Stimulated activated CD8-positive, alpha-beta memory T cell treated with anti-CD3 and anti-CD28 coated beads, Interleukin-12 subunit alpha, Interleukin-12 subunit beta, amount 100 ng/mL, for 24 hours (primary cell): ENCODE data around the gene GAS5.
"Not testable (repeated sequence)": the region's sequence is repeated elsewhere in the genome, so short reads cannot be mapped to it uniquely, and the experiment has no call there.

Experiments used
- DNase-seq: peaks from one replicate; pipeline ENCODE4 v3.0.0-alpha.2; 2020; ENCODE audit errors: extremely low read depth

GAS5 gene

DNA sequence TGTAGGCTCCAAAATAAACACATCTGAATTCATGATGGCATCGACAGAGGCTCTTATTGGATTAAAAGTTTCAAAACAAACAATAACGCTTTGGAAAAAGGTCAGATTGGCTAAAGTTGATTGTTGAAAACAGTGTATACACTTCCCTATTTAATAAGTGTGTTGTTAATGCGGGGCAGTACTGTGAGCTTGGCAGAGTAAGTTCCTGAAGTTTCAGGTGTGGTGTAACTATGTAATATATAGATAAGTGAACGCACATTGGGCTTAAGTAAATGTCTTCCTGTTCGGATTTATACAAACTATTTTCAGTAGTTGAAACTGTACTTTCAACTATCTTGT lies 1.2 kb upstream of the GAS5 start:
- DNase-seq: no peak

DNA sequence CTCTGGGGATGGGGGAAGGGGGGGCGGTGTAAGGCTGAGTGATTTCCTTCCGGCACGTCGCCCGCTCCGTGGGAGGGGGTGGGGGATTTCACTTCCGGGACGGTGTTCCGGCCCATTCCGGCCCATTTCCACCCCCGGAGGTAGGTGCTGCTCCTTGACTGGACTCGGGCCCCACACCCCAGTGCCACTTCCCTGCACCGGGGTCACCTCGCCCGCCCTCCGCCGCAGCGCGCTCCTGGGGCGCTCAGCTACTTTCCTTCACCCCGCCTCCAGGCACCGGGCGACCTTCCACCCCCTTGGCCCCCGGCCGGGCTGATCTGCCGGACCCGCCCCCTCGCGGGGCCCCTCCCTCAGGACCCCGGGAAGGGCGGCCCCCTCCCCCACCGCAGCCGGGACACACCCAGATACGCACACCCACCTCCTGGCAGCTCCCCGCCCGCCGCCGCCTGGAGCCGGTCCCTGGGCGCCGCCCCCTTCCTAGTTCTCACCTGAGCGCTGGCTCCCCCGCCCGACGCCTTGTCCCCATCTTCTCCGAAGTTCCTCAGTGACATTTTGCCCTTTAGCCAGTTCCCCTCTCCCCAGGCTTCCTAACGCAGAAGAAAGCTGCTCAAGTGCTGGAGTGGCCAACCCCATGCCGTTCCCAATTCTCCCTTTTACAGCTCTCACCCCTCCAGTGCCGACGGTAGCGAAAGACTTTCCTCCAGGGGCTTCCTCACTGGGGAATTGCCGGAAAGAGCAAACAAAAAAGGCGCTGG lies 654 bp upstream of the GAS5 start, which contains the start of gene ZBTB37:
Gene ZBTB37, plus strand, starts transcription at position 115 of the 755 bp plus-strand sequence. CDS start 1,846 bp downstream, outside the sequence.
- DNase-seq: peak; percentile 90

DNA sequence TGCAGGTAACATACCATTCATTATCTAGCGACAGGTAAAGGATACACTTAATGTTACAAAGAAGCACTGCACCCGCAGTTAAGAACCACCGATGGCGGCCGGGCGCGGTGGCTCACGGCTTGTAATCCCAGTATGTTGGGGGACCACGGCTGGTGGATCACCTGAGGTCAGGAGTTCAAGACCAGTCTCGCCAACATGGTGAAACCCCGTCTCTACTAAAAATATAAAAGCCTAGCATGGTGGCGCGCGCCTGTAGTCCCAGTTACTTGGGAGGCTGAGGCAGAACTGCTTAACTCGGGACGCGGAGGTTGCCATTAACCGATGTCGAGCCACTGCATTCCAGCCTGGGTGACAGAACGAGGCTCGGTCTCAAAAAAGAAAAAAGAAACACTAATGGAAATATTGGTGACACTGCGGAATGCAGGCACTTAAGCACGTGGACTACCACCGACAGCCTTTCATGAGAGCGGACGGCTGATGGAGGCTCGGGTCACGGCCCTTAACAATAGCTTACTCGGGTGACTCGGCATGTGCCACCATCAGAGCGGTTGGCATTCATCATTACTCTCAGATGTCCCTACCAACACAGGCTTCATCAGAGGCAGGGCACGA lies 542 bp downstream of the GAS5 start:
- DNase-seq: no peak

DNA sequence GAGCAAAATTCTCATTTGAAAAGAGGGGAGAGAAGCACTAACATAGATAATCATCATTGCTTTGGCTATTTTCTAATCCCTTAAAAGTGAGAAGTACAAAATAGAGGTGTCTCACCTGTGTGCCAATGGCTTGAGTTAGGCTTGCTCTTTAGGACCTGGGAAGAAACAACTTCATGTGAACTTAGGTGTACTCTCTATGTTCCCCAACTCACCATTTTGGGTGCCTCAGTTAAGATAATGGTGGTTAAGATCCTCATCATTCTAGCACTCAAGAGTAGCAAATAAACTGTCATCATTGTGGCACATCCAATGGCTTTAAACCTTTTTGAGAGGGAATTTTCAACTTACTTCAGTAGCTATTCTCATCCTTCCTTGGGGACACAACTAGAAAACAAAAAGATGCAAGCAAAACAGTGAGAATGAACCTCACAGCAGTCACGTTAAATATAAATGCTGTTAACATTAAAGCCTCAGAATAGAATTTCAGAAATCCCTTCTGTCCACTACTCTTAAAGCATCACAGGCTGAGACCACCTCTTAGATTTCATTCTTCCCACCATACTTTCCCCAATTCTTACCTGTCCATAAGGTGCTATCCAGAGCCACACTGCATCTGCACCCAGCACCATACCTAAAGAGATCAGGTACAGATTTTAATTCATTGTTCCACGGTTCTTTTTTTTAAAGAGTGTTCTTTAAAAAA lies 1.2 kb downstream of the GAS5 start:
- DNase-seq: no peak

DNA sequence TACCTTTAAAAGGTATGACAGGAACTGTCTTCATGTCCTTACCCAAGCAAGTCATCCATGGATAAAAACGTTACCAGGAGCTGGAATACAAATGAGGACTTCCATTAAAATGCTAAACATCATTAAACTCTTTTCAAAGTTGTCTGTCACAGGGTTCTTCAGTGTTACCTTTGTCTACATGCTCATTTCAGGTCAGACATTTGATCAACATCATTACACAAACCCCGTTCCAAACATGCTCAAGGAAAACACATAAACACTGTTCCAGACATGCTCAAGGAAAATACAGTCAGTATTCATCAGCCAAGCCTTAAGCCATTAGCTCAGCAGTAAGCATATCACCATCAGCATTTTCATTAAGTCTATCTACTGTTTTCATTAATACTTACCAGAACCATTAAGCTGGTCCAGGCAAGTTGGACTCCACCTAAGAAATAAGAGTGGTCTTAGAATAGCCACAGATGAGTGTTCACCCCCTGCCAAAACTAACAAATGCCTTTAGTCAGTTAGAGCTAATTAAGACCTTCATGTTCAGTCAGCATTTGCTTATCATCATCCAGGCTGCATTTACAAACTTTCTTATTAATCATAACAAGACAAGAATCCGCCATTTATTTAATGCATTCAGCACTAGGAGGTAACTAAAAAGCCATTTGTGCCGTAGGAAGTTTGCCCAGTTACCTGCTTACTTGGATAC lies 2.2 kb downstream of the GAS5 start:
- no peak for DNase-seq

DNA sequence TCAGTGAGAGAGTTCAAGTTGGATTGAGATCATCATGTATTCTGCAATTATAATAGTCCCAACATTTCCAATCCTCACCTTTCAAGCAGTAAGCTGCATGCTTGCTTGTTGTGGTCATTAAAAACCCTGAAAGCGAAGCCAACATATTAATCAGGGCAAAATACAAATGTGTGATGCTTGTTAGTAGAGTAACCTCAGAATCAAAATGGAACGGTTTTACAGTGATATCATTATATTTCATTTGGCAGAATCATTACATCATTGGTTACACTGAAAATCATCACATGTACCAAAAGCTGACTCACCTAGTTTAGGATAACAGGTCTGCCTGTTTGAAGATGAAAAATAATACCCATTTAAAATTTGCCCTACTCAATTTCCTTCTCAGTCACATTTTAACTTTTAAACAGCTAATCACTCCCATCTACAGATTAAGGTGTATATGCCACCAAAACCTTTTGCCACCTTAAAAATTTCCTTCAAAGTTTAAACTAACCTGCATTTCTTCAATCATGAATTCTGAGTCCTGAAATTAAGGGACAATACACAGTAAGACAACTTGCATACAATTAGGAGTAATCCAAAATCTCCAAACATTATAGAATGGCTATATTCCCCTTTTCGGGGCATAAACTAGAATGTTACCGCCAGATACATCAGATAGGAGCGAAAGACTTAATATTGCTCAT lies 3.5 kb downstream of the GAS5 start:
- no peak for DNase-seq

DNA sequence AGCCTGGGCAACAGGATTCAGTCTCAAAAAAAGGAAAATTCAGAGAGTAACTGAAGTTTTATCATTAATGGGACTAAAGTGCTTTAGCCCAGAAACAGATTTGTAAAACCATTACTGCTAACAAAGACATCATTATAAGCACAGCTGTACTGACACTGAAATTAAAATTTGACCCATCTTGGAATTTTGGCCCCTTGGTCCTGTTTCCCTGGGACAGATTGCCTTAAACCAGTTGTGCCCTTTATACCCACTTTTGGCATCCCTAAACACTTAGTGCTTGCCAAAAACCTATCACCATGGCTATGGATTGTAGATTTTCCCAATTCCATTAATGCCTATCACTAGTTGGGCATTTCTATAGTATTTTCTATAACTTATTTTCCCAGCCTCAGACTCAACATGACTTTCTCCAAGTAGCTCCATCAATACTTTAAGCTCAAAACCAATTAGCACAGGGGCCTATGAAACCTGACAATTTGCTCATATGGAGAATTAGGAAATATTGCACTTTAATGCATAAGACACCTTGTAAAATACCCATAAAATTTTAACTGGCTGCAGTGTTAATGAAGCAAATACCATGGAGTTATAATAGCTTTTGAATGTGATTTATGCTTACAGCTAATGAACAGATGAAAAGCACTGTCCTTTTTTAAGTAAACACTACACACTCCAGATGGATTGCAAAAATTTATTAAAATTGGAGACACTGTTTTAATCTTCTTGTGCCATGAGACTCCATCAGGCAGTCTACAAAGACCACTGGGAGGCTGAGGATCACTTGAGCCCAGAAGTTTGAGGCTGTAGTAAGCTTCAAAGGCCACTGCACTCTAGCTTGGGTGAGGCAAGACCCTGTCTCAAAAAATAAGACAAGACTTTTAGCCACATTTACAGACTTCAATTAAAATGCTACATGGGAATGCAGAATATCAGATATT lies 4.3 kb downstream of the GAS5 start:
- no peak for DNase-seq

DNA sequence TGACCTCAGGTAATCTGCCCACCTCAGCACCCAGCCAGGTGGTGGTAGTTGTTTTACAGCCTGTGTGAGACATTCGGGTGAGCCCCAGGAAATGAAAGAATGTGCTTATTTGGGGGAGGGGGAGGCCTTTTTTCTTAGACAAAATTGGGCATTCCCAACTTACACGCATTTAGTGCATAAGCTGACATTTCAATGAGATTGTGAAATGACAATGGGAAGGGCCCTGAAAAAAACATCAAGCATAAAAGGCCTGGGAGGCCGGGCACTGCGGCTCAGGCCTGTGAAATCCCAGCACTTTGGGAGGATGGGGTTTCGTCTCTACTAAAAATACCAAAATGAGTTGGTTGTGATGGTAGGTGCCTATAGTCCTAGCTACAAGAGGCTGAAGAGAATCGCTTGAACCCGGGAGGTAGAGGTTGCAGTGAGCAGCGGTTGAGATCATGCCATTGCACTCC lies 5.0 kb downstream of the GAS5 start:
- DNase-seq: no peak

DNA sequence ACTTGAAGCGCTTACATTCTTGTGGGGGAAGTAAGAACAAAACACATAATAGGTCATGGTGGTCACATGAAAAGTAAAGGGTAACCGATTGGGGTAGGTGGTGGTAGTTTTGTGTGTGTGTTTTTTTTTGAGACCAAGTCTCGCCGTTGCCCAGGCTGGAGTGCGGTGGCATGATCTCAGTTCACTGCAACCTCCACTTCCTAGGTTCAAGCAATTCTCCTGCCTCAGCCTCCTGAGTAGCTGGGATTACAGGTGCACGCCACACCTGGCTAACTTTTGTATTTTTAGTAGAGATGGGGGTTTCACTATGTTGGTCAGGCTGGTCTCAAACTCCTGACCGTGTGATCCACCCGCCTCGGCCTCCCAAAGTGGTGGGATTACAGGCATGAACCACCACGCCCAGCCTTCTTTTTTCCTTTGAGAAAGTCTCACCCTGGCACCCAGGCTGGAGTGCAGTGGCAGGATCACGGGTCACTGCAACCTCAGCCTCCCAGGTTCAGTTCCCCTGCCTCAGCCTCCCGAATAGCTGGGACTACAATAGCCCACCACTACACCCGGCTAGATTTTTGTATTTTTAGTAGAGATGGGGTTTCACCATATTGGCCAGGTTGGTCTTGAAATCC lies 5.5 kb downstream of the GAS5 start:
- DNase-seq: not testable (repeated sequence)

DNA sequence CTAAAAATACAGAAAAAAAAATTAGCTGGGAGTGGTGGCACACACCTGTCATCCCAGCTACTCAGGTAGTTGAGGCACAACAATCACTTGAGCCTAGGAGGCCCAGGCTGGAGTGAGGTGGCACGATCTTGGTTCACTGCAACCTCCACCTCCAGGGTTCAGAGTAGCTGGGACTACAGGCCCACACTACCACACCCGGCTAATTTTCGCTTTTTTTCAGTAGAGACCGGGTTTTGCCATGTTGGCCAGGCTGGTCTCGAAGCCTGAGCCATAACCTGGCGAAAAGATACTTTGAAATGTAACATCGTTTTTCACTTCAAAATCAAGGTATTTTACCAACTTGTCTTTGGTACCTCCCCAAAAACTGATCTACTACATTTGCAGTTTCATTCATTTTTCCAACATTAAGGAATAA lies 6.1 kb downstream of the GAS5 start:
- DNase-seq: no peak

DNA sequence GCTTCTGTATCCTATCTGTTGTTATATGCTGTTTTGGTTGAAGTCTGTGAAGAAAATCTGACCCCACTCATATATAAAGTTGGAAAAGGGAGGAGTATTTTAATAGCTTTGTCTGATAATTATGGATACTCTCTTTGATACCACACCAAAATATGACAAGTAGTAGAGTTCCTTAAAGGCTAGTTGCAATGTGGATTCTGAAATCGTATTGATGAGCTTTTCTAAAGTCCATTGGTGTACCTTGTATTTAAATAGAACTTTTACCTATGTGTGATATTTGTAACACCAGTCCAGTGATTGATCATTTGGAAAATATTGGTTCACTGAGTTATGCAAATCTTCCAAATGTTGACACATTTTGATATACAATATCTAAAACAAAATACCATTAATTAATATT lies 7.7 kb downstream of the GAS5 start:
- DNase-seq: no peak

DNA sequence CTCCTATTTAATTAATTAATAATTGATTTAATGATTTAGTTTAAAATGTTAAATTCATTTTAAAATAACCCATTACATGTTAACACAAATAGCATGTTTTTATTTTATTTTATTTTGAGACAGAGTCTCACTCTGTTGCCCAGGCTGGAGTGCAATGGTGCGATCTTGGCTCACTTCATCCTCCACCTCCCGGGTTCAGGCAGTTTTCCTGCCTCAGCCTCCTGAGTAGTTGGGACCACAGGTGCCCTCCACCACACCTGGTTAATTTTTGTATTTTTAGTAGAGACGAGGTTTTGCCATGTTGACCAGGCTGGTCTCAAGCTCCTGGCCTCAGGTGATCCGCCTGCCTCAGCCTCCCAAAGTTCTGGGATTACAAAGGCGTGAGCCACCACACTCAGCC lies 8.2 kb downstream of the GAS5 start:
- not testable (repeated sequence) for DNase-seq

DNA sequence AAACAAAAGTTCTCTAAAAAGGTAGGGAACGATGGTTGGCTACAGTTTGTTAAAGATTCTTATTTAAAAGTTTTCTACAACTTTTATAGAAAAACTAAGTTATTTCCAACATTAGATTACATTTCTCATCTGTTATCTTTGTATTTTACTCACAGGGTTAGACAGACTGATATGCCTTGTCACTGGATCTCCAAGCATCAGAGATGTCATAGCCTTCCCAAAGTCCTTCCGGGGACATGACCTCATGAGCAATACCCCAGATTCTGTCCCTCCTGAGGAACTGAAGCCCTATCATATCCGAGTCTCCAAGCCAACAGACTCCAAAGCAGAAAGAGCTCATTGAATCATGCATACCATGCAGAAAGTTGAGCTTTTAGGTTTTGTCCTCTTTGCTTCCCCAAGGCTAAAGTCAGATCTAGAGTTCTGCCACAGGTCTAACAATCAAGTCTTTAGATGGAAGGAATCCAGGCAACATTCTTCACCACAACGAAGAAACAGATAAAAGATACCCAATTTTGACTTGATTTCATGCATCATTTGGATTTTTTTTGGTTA lies 10.3 kb downstream of the GAS5 start:
- DNase-seq: no peak

DNA sequence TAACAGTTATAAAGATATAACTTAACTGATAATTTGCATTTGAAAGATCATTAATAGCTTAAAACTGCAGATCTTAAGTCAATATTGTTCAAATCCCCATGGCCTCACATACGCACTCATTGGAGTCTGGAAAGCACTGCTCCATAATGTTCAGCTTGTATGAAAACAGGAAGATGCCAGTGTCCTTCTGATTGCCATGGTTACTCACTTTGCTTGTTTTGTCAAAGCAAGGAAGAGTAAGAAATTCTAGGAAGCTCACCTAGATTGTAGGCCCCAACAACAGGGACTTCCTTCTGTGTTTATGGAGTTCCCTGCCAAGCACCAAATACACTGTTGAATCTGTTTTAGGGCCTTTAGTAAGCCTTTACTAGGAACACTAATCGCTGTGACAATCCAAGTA lies 10.9 kb downstream of the GAS5 start:
- no peak for DNase-seq

DNA sequence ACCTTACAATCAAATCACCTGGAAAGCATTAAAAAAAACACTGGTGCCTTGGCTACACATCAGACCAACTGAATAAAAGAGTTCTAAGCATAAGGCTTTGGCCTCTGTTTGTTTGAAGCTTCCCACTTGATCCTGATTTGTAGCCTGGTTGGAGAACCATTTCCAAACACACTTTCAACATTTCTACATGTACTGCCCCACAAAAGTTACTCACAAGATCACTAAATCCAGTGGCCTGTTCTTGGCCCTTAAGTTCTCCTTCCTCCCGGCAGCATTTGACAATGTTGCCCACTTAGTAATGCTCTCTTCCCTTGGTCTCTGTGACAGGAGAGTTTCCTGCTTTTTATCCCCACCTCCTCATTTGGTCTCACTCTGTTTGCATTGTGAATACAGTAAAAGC lies 11.8 kb downstream of the GAS5 start:
- DNase-seq: no peak

DNA sequence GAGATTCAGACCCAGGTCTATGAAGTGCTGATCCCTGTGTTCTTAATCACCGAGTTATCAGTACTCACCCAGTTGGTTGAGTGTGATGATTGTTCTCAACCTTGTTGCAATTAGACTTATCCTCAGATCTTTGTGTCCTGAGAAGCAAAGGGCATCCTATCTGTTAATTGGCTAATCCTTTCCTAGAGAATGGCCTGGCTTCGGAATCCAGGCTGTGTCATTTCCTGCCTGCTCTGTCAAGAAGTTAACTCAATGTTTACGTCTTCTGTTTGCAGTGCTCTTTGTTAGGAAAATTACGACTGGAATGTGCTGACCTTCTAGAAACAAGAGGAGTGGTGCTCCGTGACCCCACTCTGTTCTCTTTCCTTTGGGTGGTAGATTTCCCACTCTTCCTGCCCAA lies 14.7 kb downstream of the GAS5 start:
- no peak for DNase-seq

DNA sequence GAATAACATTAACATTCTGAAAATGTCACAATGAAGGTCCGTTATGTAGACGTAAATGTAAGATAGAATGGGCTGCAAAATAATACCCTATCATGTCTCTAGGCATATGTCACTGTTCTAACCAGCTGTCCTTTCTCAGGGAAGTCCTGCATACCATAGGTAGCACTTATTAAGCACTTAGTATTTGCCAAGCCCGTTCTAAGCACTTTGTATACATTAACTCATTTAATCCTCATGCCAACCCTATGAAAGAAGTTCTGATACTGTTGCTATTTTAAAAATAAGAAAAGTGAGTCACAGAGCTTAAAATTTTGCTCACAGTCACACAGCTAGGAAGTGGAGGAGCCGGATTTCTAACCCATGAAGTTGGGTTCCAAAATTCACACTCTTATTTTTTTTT lies 15.7 kb downstream of the GAS5 start:
- no peak for DNase-seq

DNA sequence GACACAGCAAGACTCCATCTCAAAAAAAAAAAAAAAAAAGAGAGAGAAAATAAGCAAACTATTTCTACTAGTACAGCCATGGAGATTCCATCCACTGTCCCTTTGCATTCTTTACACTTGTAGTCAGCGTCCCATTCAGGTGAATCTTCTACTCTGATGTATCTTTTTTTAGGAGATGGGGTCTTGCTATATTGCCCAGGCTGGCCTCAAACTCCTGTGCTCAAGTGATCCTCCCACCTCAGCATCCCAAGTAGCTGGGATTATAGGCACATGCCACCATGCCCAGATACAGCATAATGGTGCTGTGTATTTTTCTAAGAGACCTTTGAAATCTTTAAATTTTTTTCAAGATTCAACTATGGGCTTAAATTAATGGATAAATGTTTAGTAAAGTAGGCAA lies 35.0 kb downstream of the GAS5 start:
- no peak for DNase-seq

DNA sequence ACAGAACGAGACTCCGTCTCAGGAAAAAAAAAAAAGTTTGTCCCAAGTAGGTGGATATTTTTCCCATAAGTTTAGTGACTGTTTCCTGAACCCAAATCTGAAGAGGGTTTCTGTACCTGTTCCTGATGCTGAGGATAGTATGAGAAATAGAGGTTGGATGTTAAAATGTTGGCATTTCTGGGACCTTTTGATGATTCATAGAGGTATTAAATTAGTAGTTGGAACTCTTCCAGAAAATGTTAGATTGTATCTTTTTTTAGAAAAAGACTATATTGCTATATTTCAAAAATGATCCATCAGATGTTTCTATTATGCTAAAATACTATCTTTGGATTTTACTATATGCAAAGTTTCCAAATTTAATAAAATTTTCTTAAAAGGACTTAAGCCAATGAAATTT lies 40.2 kb downstream of the GAS5 start:
- no peak for DNase-seq
